Measurements from ENCODE around the gene SLC2A11. TPM values are rescaled to one million over a fixed set of nuclear protein-coding genes. Genes with fewer than 3 reads are reported as not detected.
"Not testable (repeated sequence)": the region's sequence is repeated elsewhere in the genome, so short reads cannot be mapped to it uniquely, and the experiment has no call there.

SLC2A11 gene
- total RNA-seq, 4 donors from 2014 or later: 8.3 to 16.0 (median 14.8) TPM

DNA sequence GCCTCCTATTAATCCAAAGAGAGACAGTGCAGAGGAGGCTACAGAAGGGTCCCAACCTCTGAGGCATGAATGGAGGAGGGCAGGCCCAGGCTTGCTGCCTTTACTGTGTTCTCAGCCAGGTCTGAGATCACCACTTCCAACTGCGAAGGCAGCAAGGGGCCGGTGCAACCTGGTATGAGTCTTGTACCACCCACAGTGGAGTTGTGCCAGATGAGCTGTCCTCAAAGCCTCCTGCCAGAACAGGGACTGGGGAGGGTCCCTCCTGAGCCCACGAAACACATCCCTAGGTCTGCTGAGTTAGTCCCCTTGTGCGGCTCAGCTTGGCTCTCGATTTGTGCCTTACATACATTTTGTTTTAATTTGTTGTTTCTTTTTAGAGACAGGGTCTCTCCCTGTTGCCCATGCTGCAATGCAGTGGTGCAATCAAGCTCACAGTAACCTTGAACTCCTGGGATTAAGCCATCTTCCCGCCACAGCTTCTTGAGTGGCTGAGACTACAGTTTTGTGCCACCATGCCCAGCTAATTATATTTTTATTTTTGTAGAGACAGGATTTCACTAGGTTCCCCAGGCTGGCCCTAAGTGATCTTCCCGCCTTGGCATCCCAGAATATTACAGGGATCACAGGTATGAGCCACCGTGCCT is 45.8 kb downstream of the SLC2A11 start:
- no peak overlapping the region for H3K27ac ChIP-seq
- H3K27me3 ChIP-seq: no peaks in the 10 kb centered on the region
- TF ChIP-seq, protein P1, sequence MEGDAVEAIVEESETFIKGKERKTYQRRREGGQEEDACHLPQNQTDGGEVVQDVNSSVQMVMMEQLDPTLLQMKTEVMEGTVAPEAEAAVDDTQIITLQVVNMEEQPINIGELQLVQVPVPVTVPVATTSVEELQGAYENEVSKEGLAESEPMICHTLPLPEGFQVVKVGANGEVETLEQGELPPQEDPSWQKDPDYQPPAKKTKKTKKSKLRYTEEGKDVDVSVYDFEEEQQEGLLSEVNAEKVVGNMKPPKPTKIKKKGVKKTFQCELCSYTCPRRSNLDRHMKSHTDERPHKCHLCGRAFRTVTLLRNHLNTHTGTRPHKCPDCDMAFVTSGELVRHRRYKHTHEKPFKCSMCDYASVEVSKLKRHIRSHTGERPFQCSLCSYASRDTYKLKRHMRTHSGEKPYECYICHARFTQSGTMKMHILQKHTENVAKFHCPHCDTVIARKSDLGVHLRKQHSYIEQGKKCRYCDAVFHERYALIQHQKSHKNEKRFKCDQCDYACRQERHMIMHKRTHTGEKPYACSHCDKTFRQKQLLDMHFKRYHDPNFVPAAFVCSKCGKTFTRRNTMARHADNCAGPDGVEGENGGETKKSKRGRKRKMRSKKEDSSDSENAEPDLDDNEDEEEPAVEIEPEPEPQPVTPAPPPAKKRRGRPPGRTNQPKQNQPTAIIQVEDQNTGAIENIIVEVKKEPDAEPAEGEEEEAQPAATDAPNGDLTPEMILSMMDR (IDR thresholded peaks at IDR 0.05): no peak
- no peak for TF ChIP-seq POLR2A (IDR thresholded peaks at IDR 0.05)
- H3K36me3 ChIP-seq: no peaks in the 10 kb centered on the region
- DNase-seq: no peak
- H3K4me1 ChIP-seq: no peaks in the 10 kb centered on the region
- H3K9me3 ChIP-seq: no peaks in the 10 kb centered on the region
- no peak overlapping the region for H3K4me3 ChIP-seq

DNA sequence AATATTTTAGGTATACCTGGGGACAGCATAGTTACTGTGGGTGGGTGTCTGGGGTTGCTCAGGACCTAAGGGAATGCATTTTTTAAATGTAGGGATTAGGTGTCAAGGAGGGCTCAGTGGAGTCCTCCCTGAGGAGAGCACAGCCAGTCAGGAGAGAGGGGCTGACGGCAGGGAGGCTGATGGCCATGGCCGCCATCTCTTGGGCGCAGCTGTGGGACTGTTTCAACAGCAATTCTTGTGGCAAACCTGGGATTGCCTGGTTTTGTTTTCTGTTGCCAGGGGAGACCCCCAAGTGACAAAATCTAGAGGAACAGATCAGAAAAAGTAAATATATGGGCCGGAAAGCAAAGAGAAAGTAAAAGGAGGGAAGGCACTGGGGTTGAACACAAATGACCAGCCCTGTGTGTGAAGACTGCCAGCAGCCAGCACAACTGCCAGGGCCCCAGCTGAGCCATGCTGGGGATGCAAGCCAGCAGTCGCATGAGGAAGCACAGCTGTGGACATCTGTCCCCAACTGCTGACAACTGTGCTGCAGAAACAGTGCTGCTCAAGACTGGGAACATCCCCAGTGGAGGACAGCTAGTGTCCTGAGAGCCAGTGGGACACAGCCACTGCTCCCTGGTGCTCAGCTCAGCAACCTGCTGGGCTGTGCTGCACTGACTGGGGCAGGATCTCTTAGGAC is 47.0 kb downstream of the SLC2A11 start:
- Histone ChIP-seq H3K4me1 (peaks cover 0 to 12% (median 0%) of the 10 kb centered on the region in 4 donors), H3K27ac (peak overlapping the region in 1 of 4 donors; percentile 0), H3K4me3 (no peak overlapping the region), H3K27me3 (no peaks in the 10 kb centered on the region), H3K9me3 (no peaks in the 10 kb centered on the region), H3K36me3 (no peaks in the 10 kb centered on the region)
- TF ChIP-seq, protein P1 (IDR thresholded peaks at IDR 0.05): no peak
- no peak for TF ChIP-seq POLR2A (IDR thresholded peaks at IDR 0.05)
- DNase-seq: no peak

DNA sequence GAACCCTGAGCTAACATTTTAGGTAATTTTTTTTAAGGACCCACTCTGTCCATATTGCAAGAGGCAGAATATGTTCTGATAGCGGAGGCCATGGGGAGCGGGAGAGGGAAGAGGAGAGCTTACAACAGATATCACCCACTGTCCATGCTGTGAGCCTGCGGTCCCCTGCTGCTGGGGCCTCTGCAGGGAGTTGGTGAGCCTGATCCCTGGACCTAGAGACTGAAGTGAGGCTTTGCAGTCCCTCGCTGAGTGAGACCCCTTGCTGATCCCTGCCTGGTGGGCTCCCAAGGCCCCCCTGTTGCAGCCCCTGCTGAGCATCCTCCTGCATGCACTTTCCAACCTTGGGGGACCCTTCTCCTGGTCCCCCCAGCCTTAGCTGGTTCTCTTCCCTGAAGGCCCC is 49.0 kb downstream of the SLC2A11 start:
- Histone ChIP-seq H3K36me3 (no peaks in the 10 kb centered on the region), H3K4me3 (no peak overlapping the region), H3K27me3 (no peaks in the 10 kb centered on the region), H3K4me1 (peaks cover 0 to 17% (median 0%) of the 10 kb centered on the region in 4 donors), H3K9me3 (no peaks in the 10 kb centered on the region), H3K27ac (no peak overlapping the region)
- no peak for TF ChIP-seq POLR2A (IDR thresholded peaks at IDR 0.05)
- DNase-seq: no peak

DNA sequence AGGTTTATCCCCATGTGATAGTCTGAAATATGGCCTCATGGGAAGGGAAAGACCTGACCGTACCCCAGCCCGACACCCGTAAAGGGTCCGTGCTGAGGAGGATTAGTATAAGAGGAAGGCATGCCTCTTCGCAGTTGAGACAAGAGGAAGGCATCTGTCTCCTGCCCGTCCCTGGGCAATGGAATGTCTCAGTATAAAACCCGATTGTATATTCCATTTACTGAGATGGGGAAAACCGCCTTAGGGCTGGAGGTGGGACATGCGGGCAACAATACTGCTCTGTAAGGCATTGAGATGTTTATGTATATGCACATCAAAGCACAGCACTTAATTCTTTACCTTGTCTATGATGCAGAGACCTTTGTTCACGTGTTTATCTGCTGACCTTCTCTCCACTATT is 49.7 kb downstream of the SLC2A11 start:
- not testable (repeated sequence) for H3K27ac ChIP-seq, H3K9me3 ChIP-seq, H3K36me3 ChIP-seq, H3K27me3 ChIP-seq, DNase-seq, H3K4me3 ChIP-seq
- H3K4me1 ChIP-seq: peaks cover 0 to 17% (median 0%) of the 10 kb centered on the region in 4 donors

DNA sequence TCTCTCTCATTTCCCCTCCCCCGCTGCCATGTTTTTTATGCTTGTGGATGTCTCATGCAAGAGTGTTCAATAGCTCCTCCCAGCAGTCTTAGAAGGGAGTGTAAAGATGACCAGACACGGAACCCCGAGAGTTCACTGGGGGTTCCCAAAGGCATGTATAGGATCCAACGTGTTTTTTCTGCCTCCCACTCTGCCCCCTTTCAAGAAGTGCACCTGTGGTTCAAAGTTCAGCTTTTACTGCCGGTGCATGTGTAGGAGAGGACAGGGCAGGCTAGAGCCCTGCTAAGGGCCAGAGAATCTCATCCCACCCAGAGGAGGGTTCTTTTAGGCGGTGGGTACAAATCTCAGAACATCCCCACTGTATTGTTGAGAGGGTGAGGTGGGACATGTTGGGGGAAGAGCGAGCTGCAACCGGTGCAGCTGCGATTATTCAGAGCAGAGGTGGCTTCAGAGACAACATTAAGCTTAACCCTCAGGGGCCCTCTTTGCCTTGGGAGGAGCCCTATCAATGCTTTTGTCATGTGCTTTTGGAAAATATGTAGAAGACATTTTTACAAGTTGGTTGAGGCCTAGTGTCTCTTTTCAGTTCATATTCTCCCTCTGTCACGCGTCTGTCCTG is 51.0 kb downstream of the SLC2A11 start:
- TF ChIP-seq, protein P1 (IDR thresholded peaks at IDR 0.05): no peak
- no peak for TF ChIP-seq POLR2A (IDR thresholded peaks at IDR 0.05)
- no peaks in the 10 kb centered on the region for H3K27me3 ChIP-seq
- no peaks in the 10 kb centered on the region for H3K36me3 ChIP-seq
- no peak for DNase-seq
- H3K27ac ChIP-seq: no peak overlapping the region
- H3K4me3 ChIP-seq: no peak overlapping the region
- no peaks in the 10 kb centered on the region for H3K9me3 ChIP-seq
- H3K4me1 ChIP-seq: peaks cover 0 to 20% (median 2%) of the 10 kb centered on the region in 4 donors

DNA sequence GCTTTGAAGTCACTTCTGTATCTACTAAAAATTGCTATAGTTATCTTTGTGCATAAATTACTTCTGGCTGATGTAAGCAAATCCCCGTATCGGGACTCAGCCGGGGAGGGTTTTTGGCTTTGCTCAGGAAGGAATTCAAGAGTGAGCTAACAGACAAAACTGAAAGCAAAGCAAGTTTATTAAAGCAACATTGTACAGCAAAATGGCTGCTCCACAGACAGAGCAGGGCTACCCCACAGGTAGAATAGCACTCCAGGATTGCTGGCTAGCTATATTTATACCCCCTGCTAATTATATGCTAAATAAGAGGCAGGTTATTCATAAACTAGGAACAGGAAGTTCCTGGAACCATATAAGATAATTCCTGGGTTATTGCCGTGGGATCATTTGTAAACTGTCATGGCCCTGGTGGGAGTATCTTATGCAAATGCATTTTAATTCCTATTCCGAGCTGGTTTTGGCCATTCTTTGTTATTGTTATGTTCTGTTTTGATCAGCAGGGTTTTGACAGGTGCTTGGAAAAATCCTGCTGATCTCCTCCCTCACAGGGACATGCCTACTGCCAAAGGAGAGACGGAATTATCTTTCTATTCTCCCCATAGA is 51.7 kb downstream of the SLC2A11 start:
- Histone ChIP-seq H3K9me3 (no peaks in the 10 kb centered on the region), H3K4me1 (peaks cover 0 to 23% (median 2%) of the 10 kb centered on the region in 4 donors), H3K27me3 (no peaks in the 10 kb centered on the region), H3K4me3 (peak overlapping the region in 1 of 4 donors; percentile 9), H3K36me3 (no peaks in the 10 kb centered on the region), H3K27ac (peak overlapping the region in 2 of 4 donors; percentile 2 to 41)
- TF ChIP-seq POLR2A (IDR thresholded peaks at IDR 0.05): peak; percentile 31 to 49
- TF ChIP-seq, protein P1 (IDR thresholded peaks at IDR 0.05): no peak
- DNase-seq: no peak
